GM06990 (cell line): ENCODE measurements around the gene ARF4.

Experiments
- DNase-seq: peaks from one replicate; pipeline ENCODE4 v3.0.0-alpha.2; 2011; ENCODE audit not compliant: insufficient read length; ENCODE audit errors: extremely low read depth
- H3K27me3 ChIP-seq: replicated peaks from 2 replicates; pipeline ENCODE4 v1.6.0; 2011; ENCODE audit warnings: low read length; ENCODE audit not compliant: control insufficient read depth, insufficient read depth
- H3K36me3 ChIP-seq: 2 replicates; pipeline ENCODE4 v1.5.1; 2011; ENCODE audit warnings: low read length; ENCODE audit not compliant: control insufficient read depth, insufficient read depth
- H3K4me3 ChIP-seq: replicated peaks from 2 replicates; pipeline ENCODE4 v1.5.1; 2011; ENCODE audit warnings: low read depth, mild to moderate bottlenecking, control low read depth, low read length
- CTCF ChIP-seq: IDR thresholded peaks from 2 replicates; pipeline ENCODE4 v1.5.1; 2011; ENCODE audit warnings: low read length, control low read depth, mild to moderate bottlenecking, inconsistent platforms; ENCODE audit not compliant: insufficient read depth, poor library complexity, severe bottlenecking

The ARF4 gene

GRCh38 chr3:57530071-57530608 is 67.0 kb downstream of the ARF4 start:
- Histone ChIP-seq H3K27me3 (no peaks in the 10 kb centered on the region), H3K36me3 (no peaks in the 10 kb centered on the region), H3K4me3 (no peak overlapping the region)
- no peak for DNase-seq
- no peak for TF ChIP-seq CTCF
